ENCODE measurements around the gene HEATR5B. TPM values are rescaled to one million over a fixed set of nuclear protein-coding genes. Genes with fewer than 3 reads are reported as not detected.

The HEATR5B gene
- total and polyA plus RNA-seq, 9 of the 15 experiments (the other 6 are each of a cell fraction or from before 2014, with no cell fraction given), result 4.2 to 21.7 (median 12.2) TPM

DNA sequence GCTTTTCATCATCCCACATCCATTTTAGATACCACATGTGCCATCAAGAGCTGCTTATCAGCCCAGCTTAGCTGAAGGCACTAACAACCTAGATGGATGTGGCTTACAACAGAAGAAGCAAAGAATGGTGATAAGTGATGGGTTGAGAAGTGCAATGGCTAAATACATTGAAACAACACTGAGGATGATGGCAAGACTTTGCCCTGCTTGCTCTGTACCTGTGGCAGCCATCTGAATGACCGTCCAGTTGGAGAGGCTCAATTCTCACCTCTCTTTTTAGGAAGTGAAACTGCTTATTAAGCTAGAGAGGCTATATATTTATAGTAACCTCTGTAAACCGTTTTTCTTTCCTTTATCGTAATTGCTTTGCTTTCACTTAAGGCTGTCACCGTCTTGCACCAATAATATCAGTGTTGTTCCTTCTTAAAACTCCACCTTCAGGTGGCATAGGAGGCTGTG is 5.9 kb upstream of the HEATR5B start:
- CTCF ChIA-PET (ENCODE audit: low intra/inter-chr PET ratio), result no interaction called here
- H3K4me2 ChIP-seq (ENCODE audit: insufficient read depth, low read length), result no peak overlapping the region
- H3K27ac ChIP-seq (ENCODE audit: extremely low read depth, low read depth, low read length), result no peak overlapping the region
- no peaks in the 10 kb centered on the region for H3K9me1 ChIP-seq (ENCODE audit: control insufficient read depth, insufficient read depth, low read length)
- H3K9me3 ChIP-seq (replicated peaks; ENCODE audit: control insufficient read depth, insufficient read depth, low read depth, low read length), result no peaks in the 10 kb centered on the region
- peaks cover 0 to 7% of the 10 kb centered on the region in 2 experiments; a peak in 3 of 5 replicates for H3K4me1 ChIP-seq (replicated peaks in 1 of 2; ENCODE audit: control insufficient read depth in 2 of 2, insufficient read depth in 2 of 2, low read length in 2 of 2)
- POLR2A ChIA-PET, result interaction anchor here (1.0 kb wide), 1 partner anchor 26 kb away, joined by 3 read pairs; no protein-coding TSS in a partner anchor
- no peak for FAIRE-seq
- H2AFZ ChIP-seq (ENCODE audit: low read depth, low read length), result no peak overlapping the region
- in situ Hi-C loops (cut with MboI) (no loop called here), intact Hi-C loops (cut with micrococcal nuclease) (no loop called here)
- TF ChIP-seq SNRNP70 (optimal IDR thresholded peaks at IDR 0.05; ENCODE audit: low read depth, low read length), result no peak
- TF ChIP-seq, protein P1, sequence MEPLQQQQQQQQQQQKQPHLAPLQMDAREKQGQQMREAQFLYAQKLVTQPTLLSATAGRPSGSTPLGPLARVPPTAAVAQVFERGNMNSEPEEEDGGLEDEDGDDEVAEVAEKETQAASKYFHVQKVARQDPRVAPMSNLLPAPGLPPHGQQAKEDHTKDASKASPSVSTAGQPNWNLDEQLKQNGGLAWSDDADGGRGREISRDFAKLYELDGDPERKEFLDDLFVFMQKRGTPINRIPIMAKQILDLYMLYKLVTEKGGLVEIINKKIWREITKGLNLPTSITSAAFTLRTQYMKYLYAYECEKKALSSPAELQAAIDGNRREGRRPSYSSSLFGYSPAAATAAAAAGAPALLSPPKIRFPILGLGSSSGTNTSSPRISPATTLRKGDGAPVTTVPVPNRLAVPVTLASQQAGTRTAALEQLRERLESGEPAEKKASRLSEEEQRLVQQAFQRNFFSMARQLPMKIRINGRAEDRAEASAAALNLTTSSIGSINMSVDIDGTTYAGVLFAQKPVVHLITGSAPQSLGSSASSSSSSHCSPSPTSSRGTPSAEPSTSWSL (CRISPR knock-in tag; IDR thresholded peaks at IDR 0.05; ENCODE audit: borderline replicate concordance), result no peak
- TF ChIP-seq, protein P2, sequence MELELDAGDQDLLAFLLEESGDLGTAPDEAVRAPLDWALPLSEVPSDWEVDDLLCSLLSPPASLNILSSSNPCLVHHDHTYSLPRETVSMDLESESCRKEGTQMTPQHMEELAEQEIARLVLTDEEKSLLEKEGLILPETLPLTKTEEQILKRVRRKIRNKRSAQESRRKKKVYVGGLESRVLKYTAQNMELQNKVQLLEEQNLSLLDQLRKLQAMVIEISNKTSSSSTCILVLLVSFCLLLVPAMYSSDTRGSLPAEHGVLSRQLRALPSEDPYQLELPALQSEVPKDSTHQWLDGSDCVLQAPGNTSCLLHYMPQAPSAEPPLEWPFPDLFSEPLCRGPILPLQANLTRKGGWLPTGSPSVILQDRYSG (tag; conservative IDR thresholded peaks at IDR 0.05; ENCODE audit: low read depth), result no peak
- no peak for TF ChIP-seq HOXB6 (CRISPR knock-in tag; IDR thresholded peaks at IDR 0.05; ENCODE audit: borderline replicate concordance)
- TF ChIP-seq, protein P3, sequence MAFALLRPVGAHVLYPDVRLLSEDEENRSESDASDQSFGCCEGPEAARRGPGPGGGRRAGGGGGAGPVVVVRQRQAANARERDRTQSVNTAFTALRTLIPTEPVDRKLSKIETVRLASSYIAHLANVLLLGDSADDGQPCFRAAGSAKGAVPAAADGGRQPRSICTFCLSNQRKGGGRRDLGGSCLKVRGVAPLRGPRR (CRISPR knock-in tag; IDR thresholded peaks at IDR 0.05), result no peak
- TF ChIP-seq, protein P4, sequence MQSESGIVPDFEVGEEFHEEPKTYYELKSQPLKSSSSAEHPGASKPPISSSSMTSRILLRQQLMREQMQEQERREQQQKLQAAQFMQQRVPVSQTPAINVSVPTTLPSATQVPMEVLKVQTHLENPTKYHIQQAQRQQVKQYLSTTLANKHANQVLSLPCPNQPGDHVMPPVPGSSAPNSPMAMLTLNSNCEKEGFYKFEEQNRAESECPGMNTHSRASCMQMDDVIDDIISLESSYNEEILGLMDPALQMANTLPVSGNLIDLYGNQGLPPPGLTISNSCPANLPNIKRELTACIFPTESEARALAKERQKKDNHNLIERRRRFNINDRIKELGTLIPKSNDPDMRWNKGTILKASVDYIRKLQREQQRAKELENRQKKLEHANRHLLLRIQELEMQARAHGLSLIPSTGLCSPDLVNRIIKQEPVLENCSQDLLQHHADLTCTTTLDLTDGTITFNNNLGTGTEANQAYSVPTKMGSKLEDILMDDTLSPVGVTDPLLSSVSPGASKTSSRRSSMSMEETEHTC (IDR thresholded peaks at IDR 0.05), result no peak
- TF ChIP-seq DDX20 (tag; IDR thresholded peaks at IDR 0.05; ENCODE audit: low read depth), result no peak
- TF ChIP-seq OTX1 (CRISPR knock-in tag; IDR thresholded peaks at IDR 0.05), result no peak
- TF ChIP-seq PYGO2 (tag; IDR thresholded peaks at IDR 0.05), result no peak
- no peak for TF ChIP-seq ZNF699 (CRISPR knock-in tag; IDR thresholded peaks at IDR 0.05; ENCODE audit: insufficient replicate concordance)
- TF ChIP-seq ZNF76 (CRISPR knock-in tag; IDR thresholded peaks at IDR 0.05; ENCODE audit: borderline replicate concordance), result no peak
- TF ChIP-seq MAZ (CRISPR knock-in tag; conservative IDR thresholded peaks at IDR 0.05 in 1 of 2, IDR thresholded peaks at IDR 0.05 in 1 of 2), result no peak
- 81% methylated on average over 4 of the region's 4 CpGs for WGBS (ENCODE audit: insufficient coverage, low coverage, missing lambda C conversion rate)
- DNase-seq (ENCODE audit: extremely low read depth in 1 of 4, low spot score in 3 of 4), result no peak
- ATAC-seq, result no peak
- H3K27me3 ChIP-seq (ENCODE audit: control insufficient read depth in 2 of 2, insufficient read depth in 2 of 2, low read length in 2 of 2), result no peaks in the 10 kb centered on the region
- H3K4me3 ChIP-seq, result no peak overlapping the region
- H3K79me2 ChIP-seq (ENCODE audit: control insufficient read depth, insufficient read depth, low read length), result peaks cover 21% of the 10 kb centered on the region
- H3K36me3 ChIP-seq (ENCODE audit: control insufficient read depth, insufficient read depth, low read length), result peaks cover 74% of the 10 kb centered on the region
- H3K9ac ChIP-seq (ENCODE audit: insufficient read depth in 1 of 2, low read depth in 2 of 2, low read length in 2 of 2), result no peak overlapping the region
- no peaks in the 10 kb centered on the region for H4K20me1 ChIP-seq (replicated peaks; ENCODE audit: control insufficient read depth, insufficient read depth, low read length)
- no TSS peak for BruUV-seq (replicated peaks)
